HL-60 (cell line): ENCODE measurements around the gene ADM2.
A peak's percentile ranks its signal among the peaks of the same experiment; 100 is the strongest.

Source experiments
- DNase-seq, 2 experiments: peaks; one replicate each; pipeline ENCODE4 v3.0.0-alpha.2; 2010 to 2020; ENCODE audit warnings: low read depth in 1 of 2, low spot score in 1 of 2
- H3K27ac ChIP-seq: fragments of 250-450 bp; sonication (Bioruptor Pico); replicated peaks from 2 replicates; pipeline ENCODE4 v1.5.1; 2020; ENCODE audit warnings: mild to moderate bottlenecking, moderate library complexity
- H3K27me3 ChIP-seq: fragments of 250-450 bp; sonication (Bioruptor Pico); 2 replicates; pipeline ENCODE4 v1.5.1; 2021; ENCODE audit warnings: mild to moderate bottlenecking, moderate library complexity; ENCODE audit not compliant: insufficient read depth, poor library complexity, severe bottlenecking
- H3K4me3 ChIP-seq: replicated peaks from 2 replicates; pipeline ENCODE4 v1.5.1; 2011; ENCODE audit warnings: mild to moderate bottlenecking, control low read depth, low read length; ENCODE audit not compliant: insufficient read depth
- CTCF ChIP-seq: IDR thresholded peaks from one replicate; pipeline ENCODE4 v1.5.1; 2011; ENCODE audit warnings: low read length, control low read depth, inconsistent platforms; ENCODE audit not compliant: insufficient read depth
- GABPA ChIP-seq: IDR thresholded peaks from 2 replicates; pipeline ENCODE4 v1.6.1; 2012; ENCODE audit warnings: low read depth
- POLR2AphosphoS5 ChIP-seq: IDR thresholded peaks from 2 replicates; pipeline ENCODE4 v1.6.1; 2012; ENCODE audit warnings: low read depth
- SPI1 ChIP-seq: IDR thresholded peaks from 2 replicates; pipeline ENCODE4 v1.6.1; 2012; ENCODE audit warnings: low read depth, mild to moderate bottlenecking, borderline replicate concordance
- TF ChIP-seq, protein P1 (sequence below): IDR thresholded peaks from 2 replicates; pipeline ENCODE4 v1.6.1; 2012; ENCODE audit warnings: low read depth; ENCODE audit not compliant: insufficient replicate concordance

ADM2 gene

DNA sequence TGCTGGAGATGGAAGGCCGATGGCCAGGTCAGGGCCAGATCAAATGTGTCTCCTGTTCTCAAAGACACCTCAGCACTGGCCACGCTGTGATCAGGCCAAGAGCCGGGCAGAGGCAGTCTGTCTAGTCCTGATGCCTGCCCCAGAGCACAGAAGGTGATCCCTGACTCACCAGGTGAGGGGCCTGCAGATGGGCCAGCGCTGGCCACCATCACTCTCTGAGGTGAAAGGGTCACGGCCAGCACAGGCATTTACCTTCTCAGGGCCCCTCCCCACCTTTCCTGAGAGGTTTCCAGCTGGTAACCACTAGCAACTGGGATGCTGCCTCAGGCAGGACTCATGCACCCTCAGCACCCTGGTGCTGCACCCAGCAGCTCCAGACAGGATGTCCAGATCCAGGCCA lies 9.4 kb upstream of the ADM2 start:
- DNase-seq: no peak
- TF ChIP-seq SPI1 (no peak), POLR2AphosphoS5 (no peak), CTCF (no peak)
- H3K27ac ChIP-seq: peak overlapping the region; percentile 66
- no peaks in the 10 kb centered on the region for H3K27me3 ChIP-seq
- H3K4me3 ChIP-seq: no peak overlapping the region

- no peak for TF ChIP-seq GABPA
- TF ChIP-seq, protein P1, sequence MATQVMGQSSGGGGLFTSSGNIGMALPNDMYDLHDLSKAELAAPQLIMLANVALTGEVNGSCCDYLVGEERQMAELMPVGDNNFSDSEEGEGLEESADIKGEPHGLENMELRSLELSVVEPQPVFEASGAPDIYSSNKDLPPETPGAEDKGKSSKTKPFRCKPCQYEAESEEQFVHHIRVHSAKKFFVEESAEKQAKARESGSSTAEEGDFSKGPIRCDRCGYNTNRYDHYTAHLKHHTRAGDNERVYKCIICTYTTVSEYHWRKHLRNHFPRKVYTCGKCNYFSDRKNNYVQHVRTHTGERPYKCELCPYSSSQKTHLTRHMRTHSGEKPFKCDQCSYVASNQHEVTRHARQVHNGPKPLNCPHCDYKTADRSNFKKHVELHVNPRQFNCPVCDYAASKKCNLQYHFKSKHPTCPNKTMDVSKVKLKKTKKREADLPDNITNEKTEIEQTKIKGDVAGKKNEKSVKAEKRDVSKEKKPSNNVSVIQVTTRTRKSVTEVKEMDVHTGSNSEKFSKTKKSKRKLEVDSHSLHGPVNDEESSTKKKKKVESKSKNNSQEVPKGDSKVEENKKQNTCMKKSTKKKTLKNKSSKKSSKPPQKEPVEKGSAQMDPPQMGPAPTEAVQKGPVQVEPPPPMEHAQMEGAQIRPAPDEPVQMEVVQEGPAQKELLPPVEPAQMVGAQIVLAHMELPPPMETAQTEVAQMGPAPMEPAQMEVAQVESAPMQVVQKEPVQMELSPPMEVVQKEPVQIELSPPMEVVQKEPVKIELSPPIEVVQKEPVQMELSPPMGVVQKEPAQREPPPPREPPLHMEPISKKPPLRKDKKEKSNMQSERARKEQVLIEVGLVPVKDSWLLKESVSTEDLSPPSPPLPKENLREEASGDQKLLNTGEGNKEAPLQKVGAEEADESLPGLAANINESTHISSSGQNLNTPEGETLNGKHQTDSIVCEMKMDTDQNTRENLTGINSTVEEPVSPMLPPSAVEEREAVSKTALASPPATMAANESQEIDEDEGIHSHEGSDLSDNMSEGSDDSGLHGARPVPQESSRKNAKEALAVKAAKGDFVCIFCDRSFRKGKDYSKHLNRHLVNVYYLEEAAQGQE: no peak
- no peak for TF ChIP-seq CTCF
- TF ChIP-seq SPI1: no peak
- TF ChIP-seq POLR2AphosphoS5: no peak
- DNase-seq: peak in 1 of 2 experiments; percentile 30
- no peak overlapping the region for H3K27ac ChIP-seq
- no peaks in the 10 kb centered on the region for H3K27me3 ChIP-seq
- no peak overlapping the region for H3K4me3 ChIP-seq
These were observed 8.3 kb upstream of the ADM2 start for GRCh38 chr22:50473088-50473487.

GRCh38 chr22:50473855-50474671 lies 7.3 kb upstream of the ADM2 start:
- peak in 1 of 2 experiments; percentile 12 for DNase-seq
- Histone ChIP-seq H3K4me3 (peak overlapping the region; percentile 63), H3K27me3 (peaks cover 2% of the 10 kb centered on the region), H3K27ac (peak overlapping the region; percentile 15; the same call in 1 of the 2 replicates)
- no peak for TF ChIP-seq SPI1
- no peak for TF ChIP-seq POLR2AphosphoS5
- TF ChIP-seq, protein P1: no peak
- TF ChIP-seq GABPA: no peak
- no peak for TF ChIP-seq CTCF
